Heart left ventricle (tissue), 16 donors: ENCODE measurements around the gene LHFPL3. TPM values are rescaled to one million over a fixed set of nuclear protein-coding genes. Genes with fewer than 3 reads are reported as not detected.
A peak's percentile ranks its signal among the peaks of the same experiment; 100 is the strongest.

ENCODE experiments used
- ATAC-seq, 4 donors: fragments of 200-7000 bp; cut with Tn5 transposase; one replicate each; pipeline ENCODE4 v1.9.1; 2020 to 2022; ENCODE audit warnings: moderate library complexity in 4 of 4, mild to moderate bottlenecking in 3 of 4, moderate number of reproducible peaks in 1 of 4
- DNase-seq, 5 donors: peaks; one replicate each; pipeline ENCODE4 v3.0.0-alpha.2; 2020
- H3K27ac ChIP-seq, 12 donors: fragments of 200-600 bp; sonication (generic) in 4 of 12; one replicate each; pipeline versions ENCODE4 v1.5.0 to v1.8.0; 2016 to 2022; ENCODE audit warnings: mild to moderate bottlenecking in 2 of 12
- H3K27me3 ChIP-seq, 9 donors: fragments of 200-600 bp; sonication (generic) in 2 of 9; one replicate each; pipeline versions ENCODE4 v1.5.1 to v1.8.0; 2016 to 2022; ENCODE audit warnings: mild to moderate bottlenecking in 3 of 9
- H3K36me3 ChIP-seq, 9 donors: fragments of 200-600 bp; sonication (generic) in 2 of 9; one replicate each; pipeline versions ENCODE4 v1.5.0 to v1.8.0; 2018 to 2022; ENCODE audit warnings: mild to moderate bottlenecking in 2 of 9
- H3K4me1 ChIP-seq, 12 donors: fragments of 200-600 bp; sonication (generic) in 4 of 12; one replicate each; pipeline versions ENCODE4 v1.5.0 to v1.8.0; 2016 to 2022; ENCODE audit warnings: mild to moderate bottlenecking in 3 of 12
- H3K4me3 ChIP-seq, 12 donors: fragments of 200-600 bp; sonication (generic) in 4 of 12; one replicate each; pipeline versions ENCODE4 v1.5.0 to v1.8.0; 2017 to 2022; ENCODE audit warnings: mild to moderate bottlenecking in 9 of 12, moderate library complexity in 4 of 12
- H3K9me3 ChIP-seq, 12 donors: fragments of 200-600 bp; sonication (generic) in 4 of 12; one replicate each; pipeline versions ENCODE4 v1.5.0 to v1.8.0; 2016 to 2022; ENCODE audit warnings: mild to moderate bottlenecking in 1 of 12
- POLR2A ChIP-seq, 2 donors: fragments of 450-650 bp; IDR thresholded peaks; one replicate each; pipeline ENCODE4 v1.6.1; 2017; ENCODE audit warnings: antibody characterized with exemption in 2 of 2, mild to moderate bottlenecking in 2 of 2, moderate library complexity in 2 of 2
- WGBS, 4 donors: extraction: QIAGEN DNeasy Blood & Tissue Kit in 2 of 4; methylation state at CpG; one replicate each; pipeline versions ENCODE4 v1.1.5 to v1.1.7; 2013 to 2018; 5-methylcytosine and 5-hydroxymethylcytosine counted together
- intact Hi-C, 10 donors: fragments of 100-400 bp; cut with DNase I; formaldehyde crosslinking; loops; one replicate each; pipeline versions ENCODE4 v1.11.1 to v1.14.2; 2022
- polyA plus RNA-seq, 2 donors: library from polyadenylated mRNA; stranded (reverse); fragments of 200-250 nt; gene quantifications; one replicate each; pipeline ENCODE4 v1.2.3, GENCODE V29; 2013
- total RNA-seq, 9 donors: library from RNA; depleted of rRNA in 2 of 9; stranded (reverse); fragments of >200 nt in 2 of 9; fragmentation: NEBNext Ultra II Directional in 3 of 9; extraction: Animal tissue kit (Norgen Biotek cat#: 25700) in 3 of 9; gene quantifications; one replicate each; pipeline versions ENCODE4 v1.1.0 to v1.2.4, GENCODE V29; 2016 to 2023
- TF ChIP-seq, protein P1 (sequence below), 12 donors: fragments of 200-600 bp; sonication (generic) in 4 of 12; IDR thresholded peaks; one replicate each; pipeline versions ENCODE4 v1.5.0 to v1.8.0; 2018 to 2022; ENCODE audit warnings: antibody characterized with exemption in 12 of 12, mild to moderate bottlenecking in 5 of 12
- donor health status: ischemic (EF 13 %, LVEDD 7.1; RV severe dilation, severe dysfunction).
- donor health status: healthy with polysubstance abuse.
- donor health status: DM: no; HTN: yes; CAD: no.
- donor health status: DM: no; HTN: no; CAD: no.
- donor health status: ischemic (EF 25% LVEDD 6.9; RV normal size, moderate dysfunction).
- donor health status: ischemic (EF 25% LVEDD 5.7; RV mildly dilated, moderate dysfunction).
- donor health status: healthy.
- donor health status: DM: yes; HTN: yes; CAD: no.
- donor health status: ischemic (EF 35%, LVEDD 5.7; RV mildly dilated, moderate dysfunction).
- donor health status: nonischemic (EF 11% LVEDD 7.7; RV severe dilation, severe dysfunction).
- donor health status: DM: yes; HTN: yes; CAD: no.
- donor health status: PGD.
- donor health status: ischemic (EF 29% LVEDD 5.4; RV normal size, mild dysfunction).
- donor health status: nonischemic (EF 23%, LVEDD 6.1; RV moderate dilation, normal function).

LHFPL3 gene
- total and polyA plus RNA-seq, 11 donors: not detected

DNA sequence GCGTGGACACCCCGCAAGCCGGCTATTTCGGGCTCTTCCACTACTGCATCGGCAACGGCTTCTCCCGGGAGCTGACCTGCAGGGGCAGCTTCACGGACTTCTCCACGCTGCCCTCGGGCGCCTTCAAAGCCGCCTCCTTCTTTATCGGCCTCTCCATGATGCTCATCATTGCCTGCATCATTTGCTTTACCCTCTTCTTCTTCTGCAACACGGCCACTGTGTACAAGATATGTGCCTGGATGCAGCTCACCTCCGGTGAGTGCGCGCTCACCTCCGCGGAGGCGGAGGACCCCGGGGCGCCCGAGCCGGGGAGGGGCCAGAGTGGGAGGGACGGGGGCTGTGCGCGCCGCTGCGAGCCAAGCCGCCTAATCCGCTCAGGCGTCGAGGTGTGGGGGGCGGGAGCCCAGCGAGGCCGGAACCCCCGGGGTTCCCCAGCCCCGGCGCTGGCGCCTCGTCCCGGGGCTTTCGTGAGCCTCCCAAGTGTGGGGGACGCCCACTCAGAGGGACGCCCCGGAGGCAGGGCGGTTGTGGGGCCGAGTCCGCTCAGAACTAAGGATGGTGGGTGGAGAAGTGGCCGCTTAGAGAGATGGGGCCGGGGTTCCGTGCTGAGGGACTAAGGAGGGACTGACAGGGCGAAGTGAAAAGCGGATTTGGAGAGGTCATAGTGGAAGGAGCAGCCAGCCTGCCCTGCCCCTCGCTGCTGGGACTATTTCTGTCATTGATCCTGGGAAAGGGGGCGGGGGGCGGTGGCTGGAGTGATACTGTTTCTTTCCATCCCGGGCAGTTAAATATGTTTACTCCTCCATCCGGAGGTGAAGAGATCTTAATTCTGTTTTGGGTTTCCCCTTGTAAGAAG is 795 bp downstream of the LHFPL3 start:
- peaks cover 0 to 15% (median 0%) of the 10 kb centered on the region in 12 donors for H3K4me1 ChIP-seq
- intact Hi-C loops: no loop called here
- H3K27ac ChIP-seq: no peak overlapping the region
- no peaks in the 10 kb centered on the region for H3K9me3 ChIP-seq
- DNase-seq (peak in 1 of 5 donors; percentile 56), ATAC-seq (no peak)
- peaks cover 13 to 77% (median 41%) of the 10 kb centered on the region in 9 donors for H3K27me3 ChIP-seq
- WGBS, 4 donors: 1 to 2% (median 1%) methylated on average over 50 to 59 of the region's 59 CpGs
- H3K4me3 ChIP-seq: peak overlapping the region in 4 of 12 donors; percentile 1 to 25 (median 14)
- TF ChIP-seq, protein P1, sequence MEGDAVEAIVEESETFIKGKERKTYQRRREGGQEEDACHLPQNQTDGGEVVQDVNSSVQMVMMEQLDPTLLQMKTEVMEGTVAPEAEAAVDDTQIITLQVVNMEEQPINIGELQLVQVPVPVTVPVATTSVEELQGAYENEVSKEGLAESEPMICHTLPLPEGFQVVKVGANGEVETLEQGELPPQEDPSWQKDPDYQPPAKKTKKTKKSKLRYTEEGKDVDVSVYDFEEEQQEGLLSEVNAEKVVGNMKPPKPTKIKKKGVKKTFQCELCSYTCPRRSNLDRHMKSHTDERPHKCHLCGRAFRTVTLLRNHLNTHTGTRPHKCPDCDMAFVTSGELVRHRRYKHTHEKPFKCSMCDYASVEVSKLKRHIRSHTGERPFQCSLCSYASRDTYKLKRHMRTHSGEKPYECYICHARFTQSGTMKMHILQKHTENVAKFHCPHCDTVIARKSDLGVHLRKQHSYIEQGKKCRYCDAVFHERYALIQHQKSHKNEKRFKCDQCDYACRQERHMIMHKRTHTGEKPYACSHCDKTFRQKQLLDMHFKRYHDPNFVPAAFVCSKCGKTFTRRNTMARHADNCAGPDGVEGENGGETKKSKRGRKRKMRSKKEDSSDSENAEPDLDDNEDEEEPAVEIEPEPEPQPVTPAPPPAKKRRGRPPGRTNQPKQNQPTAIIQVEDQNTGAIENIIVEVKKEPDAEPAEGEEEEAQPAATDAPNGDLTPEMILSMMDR (IDR thresholded peaks at IDR 0.05): no peak
- TF ChIP-seq POLR2A (IDR thresholded peaks at IDR 0.05): no peak
- H3K36me3 ChIP-seq: no peaks in the 10 kb centered on the region

DNA sequence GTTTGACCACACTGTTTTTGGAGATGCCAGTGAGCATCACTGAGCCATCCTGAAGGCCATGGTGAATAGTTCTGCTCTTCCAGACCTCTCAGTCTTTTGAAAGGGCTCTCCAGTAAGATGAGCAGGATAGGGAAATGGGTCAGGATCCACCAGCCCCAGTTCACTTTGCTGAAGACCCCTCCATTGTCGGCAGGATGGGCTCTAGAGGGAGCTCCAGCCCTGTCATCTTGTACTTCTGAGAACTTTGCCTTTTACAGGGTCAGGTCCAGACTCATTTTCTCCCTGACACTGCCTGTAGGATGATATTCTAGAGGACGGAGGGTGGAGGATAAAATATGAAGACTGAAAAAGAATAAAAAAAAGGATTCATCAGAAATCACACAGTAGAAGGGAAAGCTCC is 13.1 kb downstream of the LHFPL3 start:
- no peak overlapping the region for H3K4me3 ChIP-seq
- H3K27me3 ChIP-seq: no peaks in the 10 kb centered on the region
- H3K27ac ChIP-seq: no peak overlapping the region
- TF ChIP-seq POLR2A (IDR thresholded peaks at IDR 0.05): no peak
- TF ChIP-seq, protein P1 (IDR thresholded peaks at IDR 0.05): no peak
- no peaks in the 10 kb centered on the region for H3K36me3 ChIP-seq
- H3K4me1 ChIP-seq: no peaks in the 10 kb centered on the region
- ATAC-seq (no peak), DNase-seq (no peak)
- H3K9me3 ChIP-seq: no peaks in the 10 kb centered on the region
- intact Hi-C loops: no loop called here
- WGBS, 4 donors: 10 to 15% (median 12%) methylated on average over 2 of the region's 2 CpGs

DNA sequence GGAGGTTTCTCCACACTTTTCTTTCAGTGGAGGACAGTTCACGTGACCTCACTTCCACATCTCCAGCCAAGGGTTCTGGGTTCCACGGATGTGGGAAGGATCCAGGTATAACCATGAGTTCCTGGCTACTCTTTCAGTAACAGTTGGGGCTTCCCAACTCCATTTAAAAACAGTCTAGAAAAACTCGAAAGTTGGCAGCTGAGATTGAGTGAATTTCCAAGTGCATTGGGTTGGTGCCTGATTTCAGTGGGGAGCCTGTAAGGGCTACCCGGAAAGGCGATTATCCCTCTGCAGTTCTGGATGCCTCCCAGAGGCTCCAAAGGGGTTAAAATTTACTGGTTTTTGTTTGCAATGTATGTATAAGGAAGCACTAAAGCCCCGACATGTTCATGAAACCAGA is 24.3 kb downstream of the LHFPL3 start:
- no peak for ATAC-seq
- intact Hi-C loops: no loop called here
- no peak for TF ChIP-seq POLR2A (IDR thresholded peaks at IDR 0.05)
- TF ChIP-seq, protein P1 (IDR thresholded peaks at IDR 0.05): no peak
- peaks cover 0 to 2% (median 0%) of the 10 kb centered on the region in 9 donors for H3K27me3 ChIP-seq
- no peaks in the 10 kb centered on the region for H3K9me3 ChIP-seq
- H3K36me3 ChIP-seq: no peaks in the 10 kb centered on the region
- no peaks in the 10 kb centered on the region for H3K4me1 ChIP-seq
- WGBS, 4 donors: 63 to 77% (median 67%) methylated on average over 6 of the region's 6 CpGs
- no peak overlapping the region for H3K27ac ChIP-seq
- DNase-seq: no peak
- no peak overlapping the region for H3K4me3 ChIP-seq

DNA sequence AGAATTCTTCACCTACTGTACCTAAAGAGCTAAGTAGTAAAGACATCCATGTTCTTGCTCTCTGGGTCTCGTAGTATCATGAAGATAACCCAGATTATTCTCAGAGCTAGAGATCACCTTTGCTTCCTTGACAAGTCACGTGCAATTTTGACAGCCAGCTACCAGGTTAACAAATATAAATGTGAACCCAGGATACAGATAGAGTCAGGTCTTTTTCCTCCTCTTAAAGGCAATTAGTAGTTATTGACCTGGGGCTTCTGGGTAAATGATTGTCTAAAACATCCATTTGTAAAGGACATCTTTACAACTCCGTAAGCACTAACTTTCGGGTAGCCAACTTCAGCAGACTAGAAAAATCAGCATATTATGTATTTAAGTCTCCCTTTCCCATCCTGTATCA is 28.8 kb downstream of the LHFPL3 start:
- H3K4me3 ChIP-seq: no peak overlapping the region
- no peaks in the 10 kb centered on the region for H3K9me3 ChIP-seq
- H3K36me3 ChIP-seq: no peaks in the 10 kb centered on the region
- DNase-seq: no peak
- no peaks in the 10 kb centered on the region for H3K4me1 ChIP-seq
- H3K27ac ChIP-seq: no peak overlapping the region
- intact Hi-C loops: no loop called here
- no peak for TF ChIP-seq POLR2A (IDR thresholded peaks at IDR 0.05)
- TF ChIP-seq, protein P1 (IDR thresholded peaks at IDR 0.05): no peak
- H3K27me3 ChIP-seq: no peaks in the 10 kb centered on the region
- ATAC-seq: no peak
- WGBS, 4 donors: 62 to 78% (median 76%) methylated on average over 4 of the region's 4 CpGs
